GM19468 (cell line): ENCODE measurements around the gene ARL6IP4.

Source experiments
- ATAC-seq: cut with Tn5 transposase; IDR thresholded peaks from one replicate; pipeline ENCODE4 v1.9.1; 2021; ENCODE audit warnings: mild to moderate bottlenecking, moderate library complexity, moderate number of reproducible peaks; ENCODE audit not compliant: unreplicated experiment; ENCODE audit errors: extremely low read depth

Gene ARL6IP4

DNA sequence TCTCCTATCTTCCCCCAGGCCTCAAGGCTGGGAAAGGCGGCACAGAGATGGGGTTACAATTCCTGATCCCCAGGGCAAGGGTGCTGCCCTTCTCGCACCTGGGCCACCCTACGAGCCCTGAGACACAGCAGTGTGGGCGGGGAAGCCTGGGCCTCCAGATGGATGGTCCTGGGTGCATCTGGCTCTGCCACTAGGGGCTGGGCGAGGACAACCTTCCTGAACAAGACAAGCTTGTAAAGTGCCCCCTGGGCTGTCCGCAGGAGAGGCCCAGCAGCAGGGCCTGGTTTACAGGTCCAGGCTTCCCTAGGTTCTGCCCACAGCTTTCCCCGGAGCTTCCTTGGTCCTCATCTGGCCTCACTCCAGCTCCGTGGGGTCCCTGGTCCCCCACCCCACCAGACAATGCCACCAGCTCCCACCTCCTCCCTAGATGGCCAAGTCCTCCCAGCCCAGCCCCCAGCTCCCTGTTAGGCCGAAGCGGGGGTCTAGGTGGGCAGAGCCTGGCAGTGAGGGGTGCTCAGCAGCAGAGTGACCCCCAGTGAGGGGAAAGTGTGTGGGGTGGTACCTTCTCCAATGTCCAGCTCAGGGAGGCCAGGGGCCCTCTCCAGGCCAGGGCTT lies 8.9 kb downstream of the ARL6IP4 start:
- no peak for ATAC-seq

DNA sequence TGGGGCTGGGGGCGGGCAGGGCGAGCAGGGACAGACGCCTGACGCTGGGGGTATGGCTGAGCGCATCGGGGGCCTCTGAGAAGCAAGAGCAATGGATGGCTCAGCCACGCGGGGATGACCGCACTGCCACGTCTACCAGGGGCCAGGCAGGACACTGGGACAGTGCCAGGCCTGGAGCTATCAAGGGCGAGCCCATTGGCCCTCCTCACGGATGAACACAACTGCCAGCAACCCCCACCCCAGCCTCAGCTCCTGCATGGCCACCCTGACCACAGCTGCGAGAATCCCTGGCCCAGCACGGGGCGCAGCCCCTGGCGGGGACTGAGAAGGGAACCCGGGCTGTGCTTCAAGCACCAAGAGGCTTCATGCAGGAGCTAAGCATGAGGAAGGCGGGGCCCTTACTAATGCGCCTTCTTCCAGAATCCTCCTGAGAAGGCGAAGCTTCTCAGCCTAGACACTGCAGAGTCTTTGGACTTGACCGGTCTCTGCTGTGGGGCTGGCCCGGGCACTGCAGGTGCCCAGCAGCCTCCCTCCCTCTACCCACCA lies 9.5 kb downstream of the ARL6IP4 start:
- no peak for ATAC-seq

- no peak for ATAC-seq
These were observed 10.1 kb downstream of the ARL6IP4 start for GRCh38 chr12:122990561-122990960.

- no peak for ATAC-seq
These were observed 10.6 kb downstream of the ARL6IP4 start for GRCh38 chr12:122990961-122991622.

GRCh38 chr12:122991623-122992275 lies 11.3 kb downstream of the ARL6IP4 start:
- ATAC-seq, result no peak

DNA sequence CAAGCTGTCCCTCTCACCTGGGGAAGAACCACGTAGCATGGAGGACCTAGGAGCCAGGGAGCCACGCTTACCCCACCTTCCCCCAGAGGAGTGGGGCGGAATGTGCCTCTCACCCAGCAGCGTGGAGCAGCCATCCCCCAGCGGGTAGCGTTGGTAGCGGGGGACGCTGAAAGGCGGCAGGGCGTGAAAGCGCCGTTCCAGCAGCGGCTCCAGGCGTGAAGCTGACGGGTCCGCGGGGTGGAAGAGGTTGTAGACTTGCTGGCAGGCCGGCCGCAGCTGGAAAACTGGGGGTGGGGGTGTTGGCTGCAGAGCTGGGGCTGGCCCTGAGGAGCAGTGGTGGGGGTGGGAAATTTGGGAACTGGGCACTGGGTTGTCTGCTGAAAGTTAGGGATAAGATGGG lies 11.9 kb downstream of the ARL6IP4 start:
- no peak for ATAC-seq

DNA sequence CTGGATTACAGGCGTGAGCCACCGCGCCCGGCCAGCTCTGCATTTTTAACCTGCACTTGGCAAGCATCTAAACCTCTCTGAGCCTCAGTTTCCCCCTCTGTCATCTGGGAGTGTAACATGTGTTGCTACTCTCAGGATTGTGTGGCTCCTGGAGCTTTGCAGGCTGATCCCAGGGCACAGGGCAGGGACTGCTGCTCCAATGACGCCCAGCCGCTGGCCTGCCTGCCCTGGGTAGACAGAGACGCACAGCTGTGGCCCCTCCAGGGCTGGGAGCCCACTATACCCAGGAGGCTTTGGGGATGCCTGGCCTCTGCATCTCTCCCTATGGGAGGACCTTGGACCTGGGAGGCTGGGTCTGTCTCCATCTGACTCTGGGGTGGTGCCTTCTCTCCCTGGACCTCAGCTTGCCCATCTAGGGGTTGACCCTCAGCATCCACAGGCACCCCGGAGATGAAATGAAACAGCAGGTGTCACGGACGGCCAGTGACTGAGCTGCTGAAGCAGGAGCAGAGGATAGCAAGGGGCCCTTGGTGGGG lies 13.7 kb downstream of the ARL6IP4 start:
- no peak for ATAC-seq

DNA sequence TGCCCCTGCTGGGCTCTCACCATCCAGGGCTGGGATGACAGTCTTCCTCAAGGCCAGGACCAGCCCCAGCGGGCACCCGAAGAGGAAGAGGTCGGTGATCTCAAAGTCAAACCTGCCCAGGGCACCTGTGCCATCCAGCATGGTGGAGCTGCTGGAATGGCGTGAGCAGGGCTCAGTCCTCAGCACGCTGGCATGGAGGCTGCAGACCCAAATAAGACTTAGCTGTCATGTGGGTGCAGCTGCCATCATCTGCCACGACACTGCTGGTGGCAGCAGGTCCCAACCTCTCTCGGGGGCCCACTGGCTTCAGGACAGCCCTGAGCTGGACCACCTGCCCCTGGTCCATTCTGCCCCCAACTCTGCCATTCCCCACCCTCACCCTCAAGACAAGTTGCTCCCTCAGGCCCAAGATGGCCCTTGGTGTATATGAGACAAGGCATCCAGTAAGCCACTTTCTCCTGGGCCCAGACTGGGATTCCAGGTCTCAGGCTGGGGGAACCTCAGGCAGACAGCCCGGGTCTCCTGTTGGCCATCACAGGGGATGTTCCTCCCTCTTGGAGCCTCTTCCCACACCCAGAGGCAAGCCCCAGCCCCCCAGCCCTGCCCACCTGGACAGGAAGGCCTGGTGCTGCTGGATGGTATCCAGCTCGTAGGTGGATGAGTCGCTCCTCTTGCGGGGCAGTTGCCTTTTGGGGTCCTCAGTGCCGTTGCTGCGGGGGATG lies 14.5 kb downstream of the ARL6IP4 start:
- ATAC-seq, result no peak

GRCh38 chr12:122995503-122996187 lies 15.2 kb downstream of the ARL6IP4 start:
- ATAC-seq, result no peak

DNA sequence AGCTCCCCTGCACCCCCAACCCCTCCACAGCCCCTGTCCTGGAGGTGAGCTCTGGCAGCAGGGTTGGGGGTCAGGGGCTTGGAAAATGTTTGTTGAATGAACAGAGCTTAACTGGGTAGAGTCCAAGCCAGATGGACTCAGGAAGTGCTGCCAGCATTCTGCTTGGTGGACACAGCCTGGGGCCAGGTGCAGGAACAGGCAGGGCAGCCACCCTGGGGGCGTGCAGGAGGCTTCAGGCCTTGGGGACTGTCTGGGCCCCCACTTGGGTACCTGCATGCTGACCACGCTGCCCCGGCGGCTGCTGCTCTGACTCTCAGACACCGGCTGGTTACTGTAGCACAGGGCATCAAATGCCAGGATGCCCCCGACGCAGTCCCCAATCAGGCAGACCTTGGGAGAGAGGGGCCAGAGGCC lies 15.7 kb downstream of the ARL6IP4 start:
- no peak for ATAC-seq

GRCh38 chr12:122996621-122997342 lies 16.3 kb downstream of the ARL6IP4 start:
- no peak for ATAC-seq

DNA sequence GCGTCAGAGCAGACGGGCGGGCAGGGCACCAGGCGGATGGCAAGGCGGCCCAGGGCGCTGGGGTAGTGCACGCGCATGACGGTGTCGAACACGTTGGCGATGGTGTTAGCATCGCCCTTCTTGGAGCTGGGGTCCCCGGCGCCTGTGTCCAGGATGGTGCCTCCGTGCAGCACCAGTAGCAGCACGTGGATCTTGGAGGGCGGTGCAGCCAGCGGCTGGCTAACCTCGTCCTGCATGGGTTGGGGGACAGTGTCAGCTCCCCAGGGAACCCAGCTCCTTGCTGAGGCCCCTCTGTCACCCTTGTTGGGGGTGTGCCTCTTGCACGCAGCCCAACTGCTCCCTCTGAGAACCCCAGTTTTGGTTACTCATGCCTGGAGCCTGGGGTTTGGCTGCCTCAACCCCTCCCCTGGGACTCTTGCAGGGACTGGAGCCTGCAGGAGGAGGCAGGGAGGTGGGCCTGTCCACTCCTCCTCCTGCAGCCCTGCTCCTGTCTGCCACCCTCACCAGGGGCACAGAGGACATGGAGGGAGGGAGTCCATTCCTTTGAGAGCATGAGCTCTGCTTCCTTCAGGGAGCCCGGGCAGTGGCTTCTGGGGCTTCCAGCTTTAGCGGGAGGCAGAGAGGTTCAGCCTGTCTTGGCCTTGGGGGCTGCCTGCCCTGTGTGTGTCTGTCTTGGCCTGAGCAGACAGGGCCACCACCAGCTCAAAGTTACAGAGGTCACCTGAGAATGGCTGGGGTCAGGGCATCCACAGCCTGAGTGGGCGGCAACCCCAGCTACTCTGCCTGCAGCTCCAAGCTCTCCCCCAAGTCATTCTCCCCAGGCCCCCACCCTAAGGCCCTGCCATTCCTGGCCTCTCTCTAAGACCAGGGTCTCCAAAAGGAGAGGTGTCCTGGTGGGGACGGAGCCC lies 17.1 kb downstream of the ARL6IP4 start:
- no peak for ATAC-seq

DNA sequence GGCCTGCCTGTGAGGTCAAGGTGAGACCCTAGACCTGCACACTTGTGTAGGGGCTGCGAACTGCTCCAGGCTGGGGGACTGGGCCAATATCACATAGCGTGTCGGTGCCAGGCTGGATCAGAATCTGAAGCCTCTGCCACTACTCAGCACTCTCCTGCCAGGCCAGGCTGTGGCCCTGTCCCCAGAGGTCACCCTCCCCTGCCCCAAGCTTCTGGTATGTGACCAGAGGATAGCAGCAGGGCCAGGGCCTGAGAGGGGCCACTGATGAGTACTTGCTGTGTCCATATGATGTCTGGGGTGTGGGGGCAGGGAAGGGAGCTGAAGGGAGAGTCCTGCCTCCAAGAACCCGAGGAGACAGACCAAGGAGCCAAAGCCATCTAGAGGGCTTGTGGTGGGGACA lies 17.8 kb downstream of the ARL6IP4 start:
- ATAC-seq, result no peak

DNA sequence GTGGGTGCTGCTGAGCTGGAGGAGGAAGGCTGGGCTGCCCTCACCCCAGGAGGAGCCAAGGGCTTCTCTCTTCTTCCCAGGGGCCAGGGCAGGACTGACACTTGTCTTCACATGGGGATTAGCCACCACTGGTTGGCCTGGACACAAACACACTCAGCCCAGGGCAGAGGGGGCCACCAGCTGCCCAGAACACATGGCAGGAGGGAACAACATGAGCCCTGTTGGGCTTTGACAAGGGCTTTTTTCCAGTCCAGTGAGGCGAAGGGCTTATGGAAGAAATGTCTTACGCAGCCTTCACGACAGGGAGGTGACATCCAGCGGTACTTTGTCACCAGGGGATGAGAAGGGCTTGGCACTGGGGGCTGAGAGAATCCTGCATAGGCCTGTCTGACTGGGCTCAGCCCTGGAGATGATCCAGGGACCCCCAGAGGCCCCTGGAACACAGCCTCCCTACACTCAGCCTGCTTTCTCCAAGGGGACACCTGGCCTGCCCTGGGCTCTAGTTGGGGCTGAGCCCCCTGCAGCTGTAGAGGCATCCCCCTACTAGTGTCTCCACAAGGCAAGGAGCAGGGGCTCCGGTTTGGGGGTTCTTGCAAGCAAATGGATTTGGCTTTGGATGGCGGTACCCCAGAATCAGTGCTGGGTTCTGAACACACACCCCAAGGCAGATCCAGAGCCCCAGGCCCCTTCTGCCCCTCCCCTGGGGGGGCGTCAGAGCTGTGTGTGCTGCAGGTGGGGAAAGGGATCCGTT lies 18.9 kb downstream of the ARL6IP4 start:
- ATAC-seq, result no peak

GRCh38 chr12:122999986-123000420 lies 19.5 kb downstream of the ARL6IP4 start:
- ATAC-seq, result no peak

DNA sequence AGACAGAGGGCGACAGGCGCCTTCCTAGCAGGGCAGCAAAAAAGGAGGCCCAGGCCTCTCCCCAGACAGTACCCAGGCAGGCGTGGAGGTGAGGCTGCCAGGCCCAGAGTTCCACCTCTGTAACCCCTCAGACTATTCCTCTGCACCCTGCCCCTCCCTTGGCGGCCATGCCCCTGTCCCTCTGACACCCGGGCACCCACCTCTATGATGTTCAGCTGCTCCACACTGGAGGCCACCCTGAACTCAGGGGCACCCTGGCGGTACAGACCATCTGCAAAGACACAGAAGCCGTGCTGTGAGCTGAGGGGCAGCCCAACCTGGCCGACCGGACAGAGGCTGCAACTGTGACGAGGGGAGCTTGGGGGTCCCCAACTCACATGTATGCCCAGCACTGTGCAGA lies 20.1 kb downstream of the ARL6IP4 start:
- no peak for ATAC-seq

GRCh38 chr12:123001464-123001863 lies 21.0 kb downstream of the ARL6IP4 start:
- no peak for ATAC-seq

GRCh38 chr12:123003257-123003656 lies 22.8 kb downstream of the ARL6IP4 start:
- no peak for ATAC-seq
